Smooth muscle cell (in vitro differentiated cells): ENCODE results near the gene PCED1B. TPM values are rescaled to one million over a fixed set of nuclear protein-coding genes. Genes with fewer than 3 reads are reported as not detected.

Source experiments
- DNase-seq: peaks from one replicate; lab custom pipeline; 2025; ENCODE audit not compliant: unreplicated experiment; lab: John Stamatoyannopoulos, UW
- H2AFZ ChIP-seq: fragments of 200-600 bp; sonication (generic); 2 replicates; pipeline ENCODE4 v1.6.0; 2016; ENCODE audit warnings: antibody characterized with exemption, low read depth, mild to moderate bottlenecking
- H3F3A ChIP-seq: fragments of 200-600 bp; sonication (generic); 2 replicates; pipeline ENCODE4 v1.6.0; 2017; ENCODE audit warnings: antibody characterized with exemption, low read depth
- H3K27ac ChIP-seq: fragments of 200-600 bp; sonication (generic); 2 replicates; pipeline ENCODE4 v1.5.1; 2016; ENCODE audit warnings: low read depth, mild to moderate bottlenecking
- H3K27me3 ChIP-seq: fragments of 200-600 bp; sonication (generic); 2 replicates; pipeline ENCODE4 v1.6.1; 2016; ENCODE audit warnings: low read depth, mild to moderate bottlenecking
- H3K36me3 ChIP-seq: fragments of 200-600 bp; sonication (generic); 2 replicates; pipeline ENCODE4 v1.5.1; 2016; ENCODE audit warnings: low read depth
- H3K4me1 ChIP-seq: fragments of 200-600 bp; sonication (generic); 2 replicates; pipeline ENCODE4 v1.5.1; 2016; ENCODE audit warnings: low read depth
- H3K4me2 ChIP-seq: fragments of 200-600 bp; sonication (generic); 2 replicates; pipeline ENCODE4 v1.6.0; 2016; ENCODE audit warnings: mild to moderate bottlenecking
- H3K4me3 ChIP-seq: fragments of 200-600 bp; sonication (generic); 2 replicates; pipeline ENCODE4 v1.5.1; 2016; ENCODE audit warnings: mild to moderate bottlenecking
- H3K79me2 ChIP-seq: fragments of 200-600 bp; sonication (generic); 2 replicates; pipeline ENCODE4 v1.6.0; 2016; ENCODE audit warnings: low read depth, mild to moderate bottlenecking
- H3K9ac ChIP-seq: fragments of 200-600 bp; sonication (generic); 2 replicates; pipeline ENCODE4 v1.6.0; 2016; ENCODE audit warnings: low read depth
- H3K9me3 ChIP-seq: fragments of 200-600 bp; sonication (generic); replicated peaks from 2 replicates; pipeline ENCODE4 v1.5.1; 2016; ENCODE audit warnings: low read depth
- H4K20me1 ChIP-seq: fragments of 200-600 bp; sonication (generic); 2 replicates; pipeline ENCODE4 v1.6.0; 2016; ENCODE audit warnings: low read depth
- WGBS: methylation state at CpG from one replicate; pipeline ENCODE4 v1.1.7; 2016; ENCODE audit warnings: low lambda C conversion rate; 5-methylcytosine and 5-hydroxymethylcytosine counted together
- polyA plus RNA-seq: library from polyadenylated mRNA; unstranded; fragments of >200 nt; fragmentation: Nextera tagmentation; extraction: Ambion mirVana; gene quantifications from 2 replicates; pipeline ENCODE4 v1.2.1, GENCODE V29; 2016
- total RNA-seq: library from RNA; depleted of rRNA; stranded (reverse); fragments of >200 nt; gene quantifications from 2 replicates; pipeline ENCODE4 v1.2.3, GENCODE V29; 2014
- TF ChIP-seq, protein P1 (sequence below): fragments of 200-600 bp; sonication (generic); IDR thresholded peaks from 2 replicates; pipeline ENCODE4 v1.5.1; 2017; ENCODE audit warnings: borderline replicate concordance, mild to moderate bottlenecking, antibody characterized with exemption; ENCODE audit not compliant: insufficient read depth, poor library complexity, severe bottlenecking

The PCED1B gene
- total and polyA plus RNA-seq, 2 experiments from 2014 or later, result 2.7 to 3.5 TPM

DNA sequence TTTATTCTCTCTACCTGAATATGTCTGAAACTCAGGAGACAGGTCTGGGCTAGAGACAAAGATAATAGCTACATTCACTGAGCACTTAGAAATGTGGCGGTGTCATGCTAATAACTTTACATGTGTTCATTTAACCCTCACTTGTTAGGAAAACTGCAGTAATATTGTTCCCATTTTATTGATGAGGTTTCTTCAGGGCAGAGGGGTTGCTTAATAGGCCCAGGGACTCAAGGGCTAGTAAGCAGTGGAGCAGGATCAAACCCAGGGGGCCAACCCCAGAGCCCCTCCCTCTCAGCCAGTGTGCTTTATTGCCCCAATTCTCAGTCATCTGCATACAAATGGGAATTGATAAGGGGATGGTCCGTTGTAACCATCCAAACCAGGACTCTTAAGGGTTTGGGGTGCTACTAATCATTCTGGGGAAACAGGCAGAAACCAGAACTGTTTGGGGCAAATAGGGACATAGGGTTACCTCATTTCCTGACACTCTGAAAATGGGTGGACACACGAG is 143.2 kb downstream of the PCED1B start:
- Histone ChIP-seq H3K4me2 (peak overlapping the region; percentile 70), H3K4me1 (peaks cover 20% of the 10 kb centered on the region), H2AFZ (peak overlapping the region; percentile 57), H3K79me2 (no peaks in the 10 kb centered on the region), H4K20me1 (no peaks in the 10 kb centered on the region), H3K9me3 (no peaks in the 10 kb centered on the region), H3K9ac (no peak overlapping the region), H3K27me3 (no peaks in the 10 kb centered on the region), H3K36me3 (no peaks in the 10 kb centered on the region), H3K4me3 (no peak overlapping the region), H3F3A (no peaks in the 10 kb centered on the region), H3K27ac (no peak overlapping the region)
- TF ChIP-seq, protein P1, sequence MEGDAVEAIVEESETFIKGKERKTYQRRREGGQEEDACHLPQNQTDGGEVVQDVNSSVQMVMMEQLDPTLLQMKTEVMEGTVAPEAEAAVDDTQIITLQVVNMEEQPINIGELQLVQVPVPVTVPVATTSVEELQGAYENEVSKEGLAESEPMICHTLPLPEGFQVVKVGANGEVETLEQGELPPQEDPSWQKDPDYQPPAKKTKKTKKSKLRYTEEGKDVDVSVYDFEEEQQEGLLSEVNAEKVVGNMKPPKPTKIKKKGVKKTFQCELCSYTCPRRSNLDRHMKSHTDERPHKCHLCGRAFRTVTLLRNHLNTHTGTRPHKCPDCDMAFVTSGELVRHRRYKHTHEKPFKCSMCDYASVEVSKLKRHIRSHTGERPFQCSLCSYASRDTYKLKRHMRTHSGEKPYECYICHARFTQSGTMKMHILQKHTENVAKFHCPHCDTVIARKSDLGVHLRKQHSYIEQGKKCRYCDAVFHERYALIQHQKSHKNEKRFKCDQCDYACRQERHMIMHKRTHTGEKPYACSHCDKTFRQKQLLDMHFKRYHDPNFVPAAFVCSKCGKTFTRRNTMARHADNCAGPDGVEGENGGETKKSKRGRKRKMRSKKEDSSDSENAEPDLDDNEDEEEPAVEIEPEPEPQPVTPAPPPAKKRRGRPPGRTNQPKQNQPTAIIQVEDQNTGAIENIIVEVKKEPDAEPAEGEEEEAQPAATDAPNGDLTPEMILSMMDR, result no peak
- WGBS, result 58% methylated on average over 3 of the region's 3 CpGs
- no peak for DNase-seq

DNA sequence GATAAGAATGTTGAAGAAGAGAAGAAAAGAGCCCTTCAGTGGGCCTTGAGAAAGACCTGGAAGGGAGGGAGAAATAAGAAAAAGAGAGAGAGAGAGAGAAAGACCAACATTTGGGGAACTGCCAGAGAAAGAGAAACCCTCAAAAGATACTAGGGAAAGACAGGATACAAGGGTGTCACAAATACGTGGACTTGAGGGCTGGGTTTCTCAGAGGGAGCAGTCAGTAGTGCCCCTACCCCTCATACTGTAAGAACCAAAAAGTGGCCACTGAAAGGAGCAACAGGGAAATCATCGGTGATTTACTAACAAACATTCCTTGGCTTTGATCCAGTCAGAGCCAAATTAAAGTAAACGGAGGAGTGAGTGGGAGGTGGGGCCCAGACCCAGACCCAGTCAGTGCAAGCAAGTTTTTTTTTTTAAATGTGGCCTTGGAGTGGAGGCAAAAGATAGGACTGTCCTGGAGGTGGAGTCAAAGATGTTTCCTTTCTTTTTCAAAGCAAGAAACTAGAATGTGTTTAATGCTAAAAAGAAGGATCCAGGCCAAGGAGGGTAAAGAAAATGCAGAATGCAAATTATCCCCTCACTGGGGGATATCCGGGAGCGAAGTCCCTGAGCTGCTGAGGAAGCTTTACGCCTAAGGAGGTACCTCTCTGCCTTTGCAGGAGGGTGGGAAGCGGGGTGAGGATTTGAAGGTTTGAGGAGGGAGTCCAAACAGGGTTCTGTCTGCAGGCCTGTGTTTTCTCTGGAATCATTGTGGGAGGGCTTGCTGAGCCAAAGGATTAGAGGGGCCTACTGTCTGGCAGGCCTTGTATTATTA is 143.8 kb downstream of the PCED1B start:
- WGBS, result 16% methylated on average over 7 of the region's 7 CpGs
- TF ChIP-seq, protein P1, result no peak

DNA sequence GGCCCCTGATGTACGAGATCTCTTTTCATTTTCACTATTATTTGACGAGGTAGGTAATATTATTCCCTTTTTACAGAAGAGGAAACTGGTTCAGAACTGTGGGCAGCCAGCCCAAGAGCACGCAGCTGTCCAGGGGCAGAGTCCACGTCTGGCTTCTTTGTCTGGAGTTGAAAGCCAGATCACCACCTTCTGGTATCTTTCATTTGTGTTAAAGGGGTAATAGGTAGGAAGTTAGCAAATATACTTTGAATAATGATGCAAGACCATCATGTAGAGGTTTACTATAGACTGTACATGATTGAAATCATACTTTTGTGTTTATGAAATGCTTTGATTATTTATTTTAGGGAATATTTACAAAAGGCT is 144.4 kb downstream of the PCED1B start:
- H4K20me1 ChIP-seq, result no peaks in the 10 kb centered on the region
- peak overlapping the region; percentile 65 for H3K27ac ChIP-seq
- H3K9ac ChIP-seq, result peak overlapping the region; percentile 25
- H3K4me3 ChIP-seq, result peak overlapping the region; percentile 1
- H3K36me3 ChIP-seq, result no peaks in the 10 kb centered on the region
- TF ChIP-seq, protein P1, result no peak
- no peak for DNase-seq
- H2AFZ ChIP-seq, result peak overlapping the region; percentile 57
- H3K9me3 ChIP-seq, result no peaks in the 10 kb centered on the region
- H3F3A ChIP-seq, result no peaks in the 10 kb centered on the region
- H3K4me2 ChIP-seq, result peak overlapping the region; percentile 70
- H3K27me3 ChIP-seq, result no peaks in the 10 kb centered on the region
- 14% methylated on average over 4 of the region's 4 CpGs for WGBS
- H3K79me2 ChIP-seq, result no peaks in the 10 kb centered on the region
- peaks cover 20% of the 10 kb centered on the region for H3K4me1 ChIP-seq

More for the DNA sequence above, 143.8 kb downstream of the PCED1B start:
- Histone ChIP-seq H3K36me3 (no peaks in the 10 kb centered on the region), H3F3A (no peaks in the 10 kb centered on the region), H3K27ac (peak overlapping the region; percentile 65), H3K27me3 (no peaks in the 10 kb centered on the region), H3K4me2 (peak overlapping the region; percentile 70), H3K4me1 (peaks cover 20% of the 10 kb centered on the region), H3K79me2 (no peaks in the 10 kb centered on the region), H2AFZ (peak overlapping the region; percentile 57), H3K9me3 (no peaks in the 10 kb centered on the region), H4K20me1 (no peaks in the 10 kb centered on the region), H3K9ac (peak overlapping the region; percentile 25), H3K4me3 (peak overlapping the region; percentile 1)
- no peak for DNase-seq
